Measurements from ENCODE around the gene BMP8B. TPM values are rescaled to one million over a fixed set of nuclear protein-coding genes. Genes with fewer than 3 reads are reported as not detected.

The BMP8B gene
- total and polyA plus RNA-seq, 12 donors, result 0.07 to 0.79 (median 0.22) TPM

DNA sequence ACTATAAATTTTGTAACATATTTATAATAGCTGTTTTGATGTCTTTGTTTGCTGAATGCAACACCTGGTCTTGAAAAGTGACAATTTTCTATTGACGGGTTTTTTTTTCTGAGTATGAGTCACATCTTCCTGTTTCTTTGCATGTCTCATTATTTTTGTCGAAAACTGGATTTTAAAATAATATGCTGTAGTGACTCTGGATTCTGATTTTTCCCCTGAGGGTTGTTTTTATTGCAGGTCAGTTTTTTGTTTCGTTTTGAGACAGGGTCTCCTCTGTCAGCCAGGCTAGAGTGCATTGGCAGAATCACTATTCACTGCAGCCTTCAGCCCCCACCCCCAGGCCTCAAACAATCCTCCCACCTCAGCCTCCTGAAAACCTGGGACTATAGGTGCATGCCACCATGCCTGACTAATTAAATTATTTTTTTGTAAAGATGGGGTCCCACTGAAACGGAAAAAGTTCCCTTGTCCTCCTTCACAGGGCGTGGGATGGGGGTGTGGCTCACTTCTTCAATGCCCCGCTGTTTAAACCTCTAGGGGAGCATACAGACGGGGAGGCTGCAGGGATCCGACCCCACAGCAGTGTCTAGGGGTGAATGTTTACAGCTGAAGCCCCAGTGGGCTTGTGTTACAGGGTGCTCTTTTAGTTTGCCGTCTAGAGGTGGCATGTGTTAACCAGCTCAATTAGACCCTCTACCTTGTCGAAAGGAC, 61.3 kb downstream of the BMP8B start:
- no peak for TF ChIP-seq CTCF (IDR thresholded peaks at IDR 0.05)
- Histone ChIP-seq H3K36me3 (no peaks in the 10 kb centered on the region), H3K27me3 (peaks cover 0 to 96% (median 64%) of the 10 kb centered on the region in 7 donors), H3K4me3 (no peak overlapping the region), H3K9me3 (no peaks in the 10 kb centered on the region), H3K4me1 (peaks cover 0 to 3% (median 0%) of the 10 kb centered on the region in 9 donors), H3K27ac (no peak overlapping the region)
- intact Hi-C loops (cut with DNase I), result no loop called here
- DNase-seq (no peak), ATAC-seq (no peak)
- 42% methylated on average over 10 of the region's 10 CpGs for WGBS, 2 donors

- H3K27me3 ChIP-seq, result peaks cover 0 to 93% (median 57%) of the 10 kb centered on the region in 7 donors
- H3K4me1 ChIP-seq, result peaks cover 0 to 3% (median 0%) of the 10 kb centered on the region in 9 donors
- intact Hi-C loops (cut with DNase I), result no loop called here
- no peaks in the 10 kb centered on the region for H3K36me3 ChIP-seq
- no peak overlapping the region for H3K27ac ChIP-seq
- H3K4me3 ChIP-seq, result no peak overlapping the region
- no peak for DNase-seq
- 76 to 79% methylated on average over 3 of the region's 3 CpGs for WGBS, 2 donors
- ATAC-seq, result no peak
- no peaks in the 10 kb centered on the region for H3K9me3 ChIP-seq
- TF ChIP-seq CTCF (IDR thresholded peaks at IDR 0.05), result no peak
Observed at GRCh38 chr1:39726600-39726999, 62.1 kb downstream of the BMP8B start.

DNA sequence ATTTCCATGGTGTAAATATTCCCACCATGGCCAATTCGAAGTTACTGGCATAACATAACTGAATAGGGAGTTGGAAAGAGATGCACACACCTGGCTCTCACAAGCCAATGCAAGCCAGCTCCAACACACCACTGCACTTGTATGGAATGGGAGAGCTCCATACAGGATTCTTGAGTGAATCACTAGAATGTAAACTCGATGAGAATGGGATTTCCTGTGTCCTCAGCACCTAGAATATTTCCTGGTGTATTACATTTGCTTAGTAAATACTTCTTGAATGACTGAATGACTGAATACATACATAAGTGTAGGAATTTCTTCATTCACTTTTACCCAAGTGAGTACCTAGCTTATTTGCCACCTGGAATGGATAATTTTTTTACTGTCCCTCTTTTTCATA, 66.2 kb downstream of the BMP8B start:
- Histone ChIP-seq H3K27ac (no peak overlapping the region), H3K4me3 (no peak overlapping the region), H3K27me3 (peaks cover 0 to 61% (median 31%) of the 10 kb centered on the region in 7 donors), H3K9me3 (no peaks in the 10 kb centered on the region), H3K4me1 (peaks cover 0 to 4% (median 0%) of the 10 kb centered on the region in 9 donors), H3K36me3 (no peaks in the 10 kb centered on the region)
- 16 to 17% methylated on average over 2 of the region's 2 CpGs for WGBS, 2 donors
- no peak for DNase-seq
- TF ChIP-seq CTCF (IDR thresholded peaks at IDR 0.05), result no peak
- no peak for ATAC-seq
- intact Hi-C loops (cut with DNase I), result loop anchor here in 5 of 10 donors (1.0 to 5.0 kb wide), 5 partner anchors 50 to 120 kb away; partner anchors contain the start of gene NT5C1A (in 1 of the 5)

GRCh38 chr1:39721664-39722063, 67.0 kb downstream of the BMP8B start:
- intact Hi-C loops (cut with DNase I), result loop anchor here in 6 of 10 donors (1.0 to 5.0 kb wide), 7 partner anchors 49 to 119 kb away; partner anchors contain the start of gene NT5C1A (in 1 of the 6)
- ATAC-seq, result no peak
- peaks cover 0 to 4% (median 0%) of the 10 kb centered on the region in 9 donors for H3K4me1 ChIP-seq
- no peaks in the 10 kb centered on the region for H3K36me3 ChIP-seq
- peaks cover 0 to 59% (median 28%) of the 10 kb centered on the region in 7 donors for H3K27me3 ChIP-seq
- no peak overlapping the region for H3K27ac ChIP-seq
- TF ChIP-seq CTCF (IDR thresholded peaks at IDR 0.05), result no peak
- H3K4me3 ChIP-seq, result no peak overlapping the region
- DNase-seq, result no peak
- no peaks in the 10 kb centered on the region for H3K9me3 ChIP-seq
